ENCODE results near the gene STRC.
"Not testable (repeated sequence)": the region's sequence is repeated elsewhere in the genome, so short reads cannot be mapped to it uniquely, and the experiment has no call there.

STRC gene

GRCh38 chr15:43563793-43564192 is 54.8 kb downstream of the STRC start:
- DNase-seq (ENCODE audit: low spot score): not testable (repeated sequence)

GRCh38 chr15:43562753-43563152 is 55.8 kb downstream of the STRC start:
- not testable (repeated sequence) for DNase-seq (ENCODE audit: low spot score)

- no peak for DNase-seq (ENCODE audit: low spot score)
Observed at GRCh38 chr15:43552986-43553385, 65.6 kb downstream of the STRC start.

- DNase-seq (ENCODE audit: low spot score): no peak
Observed at GRCh38 chr15:43552256-43552655, 66.3 kb downstream of the STRC start.

- no peak for DNase-seq (ENCODE audit: low spot score)
Observed at GRCh38 chr15:43550527-43551363, 67.9 kb downstream of the STRC start.

All from COLO829 (cell line).